SK-N-SH (cell line): ENCODE measurements around the gene PIK3CG.

Experiments
- RFX5 ChIP-seq: IDR thresholded peaks from 2 replicates; pipeline ENCODE4 v1.6.1; 2012; ENCODE audit warnings: mild to moderate bottlenecking, improper control_type of control experiment, low read length
- USF1 ChIP-seq: IDR thresholded peaks from 2 replicates; pipeline ENCODE4 v1.4.0; 2012; ENCODE audit warnings: low read depth, borderline replicate concordance

- TF ChIP-seq RFX5 (no peak), USF1 (no peak)
These were observed 35.6 kb upstream of the PIK3CG start for GRCh38 chr7:106829496-106829895.
